NCI-H1092 (cell line): ENCODE measurements around the gene ZC2HC1B.

Experiments used
- DNase-seq: peaks from one replicate; lab custom pipeline; 2025; lab: John Stamatoyannopoulos, UW

The ZC2HC1B gene

GRCh38 chr6:143961886-143962878 lies 97.9 kb downstream of the ZC2HC1B start:
- no peak for DNase-seq

- no peak for DNase-seq
Measured at GRCh38 chr6:143963158-143963919, 99.1 kb downstream of the ZC2HC1B start.

- DNase-seq, result no peak
Measured at GRCh38 chr6:143964674-143965081, 100.4 kb downstream of the ZC2HC1B start.

- DNase-seq, result no peak
Measured at GRCh38 chr6:143965503-143966171, 101.4 kb downstream of the ZC2HC1B start.

GRCh38 chr6:143966312-143966711 lies 102.0 kb downstream of the ZC2HC1B start:
- DNase-seq, result no peak

- no peak for DNase-seq
Measured at GRCh38 chr6:143967706-143968376, 103.6 kb downstream of the ZC2HC1B start.

GRCh38 chr6:143969077-143969476 lies 104.8 kb downstream of the ZC2HC1B start:
- DNase-seq, result no peak

GRCh38 chr6:143970456-143971218 lies 106.4 kb downstream of the ZC2HC1B start:
- DNase-seq, result no peak

GRCh38 chr6:143971482-143972205 lies 107.4 kb downstream of the ZC2HC1B start:
- no peak for DNase-seq

- no peak for DNase-seq
Measured at GRCh38 chr6:143973097-143973966, 109.1 kb downstream of the ZC2HC1B start.

- DNase-seq, result no peak
Measured at GRCh38 chr6:143974089-143974488, 109.8 kb downstream of the ZC2HC1B start.

- DNase-seq, result no peak
Measured at GRCh38 chr6:143976806-143977349, 112.6 kb downstream of the ZC2HC1B start.

GRCh38 chr6:143980921-143981320 lies 116.6 kb downstream of the ZC2HC1B start:
- DNase-seq, result no peak

- no peak for DNase-seq
Measured at GRCh38 chr6:143982968-143983367, 118.7 kb downstream of the ZC2HC1B start.

- DNase-seq, result no peak
Measured at GRCh38 chr6:143984666-143985065, 120.4 kb downstream of the ZC2HC1B start.

GRCh38 chr6:143986463-143987065 lies 122.3 kb downstream of the ZC2HC1B start:
- DNase-seq, result no peak
